Epithelial cell of esophagus (primary cell): ENCODE results near the gene TBL2.
A peak's percentile ranks its signal among the peaks of the same experiment; 100 is the strongest.
"Not testable (repeated sequence)": the region's sequence is repeated elsewhere in the genome, so short reads cannot be mapped to it uniquely, and the experiment has no call there.

ENCODE experiments used
- DNase-seq: peaks from one replicate; pipeline ENCODE4 v3.0.0; 2010; ENCODE audit warnings: low read depth
- H3K4me3 ChIP-seq: 2 replicates; pipeline ENCODE4 v1.5.1; 2011; ENCODE audit warnings: mild to moderate bottlenecking, low read length, control low read depth
- TF ChIP-seq, protein P1 (sequence below): IDR thresholded peaks from 2 replicates; pipeline ENCODE4 v1.5.1; 2011; ENCODE audit warnings: low read depth, mild to moderate bottlenecking, low read length, control low read depth, inconsistent platforms; ENCODE audit not compliant: insufficient read depth; ENCODE audit errors: missing control alignments

TBL2 gene

DNA sequence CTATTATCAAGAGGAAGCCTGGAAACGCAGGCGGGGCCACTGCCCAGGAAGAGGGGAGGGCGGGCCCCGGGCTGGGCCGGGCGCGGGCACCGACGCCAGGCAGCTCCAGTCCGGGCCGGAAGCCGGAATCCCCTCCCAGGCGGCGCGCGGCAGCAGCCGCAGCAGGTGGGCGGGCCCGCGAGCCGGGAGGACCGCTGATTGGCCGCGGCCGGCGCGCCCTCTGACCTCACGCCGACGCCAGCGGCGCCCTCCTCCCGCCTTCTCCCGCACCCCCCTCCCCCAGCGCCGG lies 21.3 kb downstream of the TBL2 start:
- peak overlapping the region; percentile 88 for H3K4me3 ChIP-seq
- TF ChIP-seq, protein P1, sequence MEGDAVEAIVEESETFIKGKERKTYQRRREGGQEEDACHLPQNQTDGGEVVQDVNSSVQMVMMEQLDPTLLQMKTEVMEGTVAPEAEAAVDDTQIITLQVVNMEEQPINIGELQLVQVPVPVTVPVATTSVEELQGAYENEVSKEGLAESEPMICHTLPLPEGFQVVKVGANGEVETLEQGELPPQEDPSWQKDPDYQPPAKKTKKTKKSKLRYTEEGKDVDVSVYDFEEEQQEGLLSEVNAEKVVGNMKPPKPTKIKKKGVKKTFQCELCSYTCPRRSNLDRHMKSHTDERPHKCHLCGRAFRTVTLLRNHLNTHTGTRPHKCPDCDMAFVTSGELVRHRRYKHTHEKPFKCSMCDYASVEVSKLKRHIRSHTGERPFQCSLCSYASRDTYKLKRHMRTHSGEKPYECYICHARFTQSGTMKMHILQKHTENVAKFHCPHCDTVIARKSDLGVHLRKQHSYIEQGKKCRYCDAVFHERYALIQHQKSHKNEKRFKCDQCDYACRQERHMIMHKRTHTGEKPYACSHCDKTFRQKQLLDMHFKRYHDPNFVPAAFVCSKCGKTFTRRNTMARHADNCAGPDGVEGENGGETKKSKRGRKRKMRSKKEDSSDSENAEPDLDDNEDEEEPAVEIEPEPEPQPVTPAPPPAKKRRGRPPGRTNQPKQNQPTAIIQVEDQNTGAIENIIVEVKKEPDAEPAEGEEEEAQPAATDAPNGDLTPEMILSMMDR: no peak
- DNase-seq: peak; percentile 96

DNA sequence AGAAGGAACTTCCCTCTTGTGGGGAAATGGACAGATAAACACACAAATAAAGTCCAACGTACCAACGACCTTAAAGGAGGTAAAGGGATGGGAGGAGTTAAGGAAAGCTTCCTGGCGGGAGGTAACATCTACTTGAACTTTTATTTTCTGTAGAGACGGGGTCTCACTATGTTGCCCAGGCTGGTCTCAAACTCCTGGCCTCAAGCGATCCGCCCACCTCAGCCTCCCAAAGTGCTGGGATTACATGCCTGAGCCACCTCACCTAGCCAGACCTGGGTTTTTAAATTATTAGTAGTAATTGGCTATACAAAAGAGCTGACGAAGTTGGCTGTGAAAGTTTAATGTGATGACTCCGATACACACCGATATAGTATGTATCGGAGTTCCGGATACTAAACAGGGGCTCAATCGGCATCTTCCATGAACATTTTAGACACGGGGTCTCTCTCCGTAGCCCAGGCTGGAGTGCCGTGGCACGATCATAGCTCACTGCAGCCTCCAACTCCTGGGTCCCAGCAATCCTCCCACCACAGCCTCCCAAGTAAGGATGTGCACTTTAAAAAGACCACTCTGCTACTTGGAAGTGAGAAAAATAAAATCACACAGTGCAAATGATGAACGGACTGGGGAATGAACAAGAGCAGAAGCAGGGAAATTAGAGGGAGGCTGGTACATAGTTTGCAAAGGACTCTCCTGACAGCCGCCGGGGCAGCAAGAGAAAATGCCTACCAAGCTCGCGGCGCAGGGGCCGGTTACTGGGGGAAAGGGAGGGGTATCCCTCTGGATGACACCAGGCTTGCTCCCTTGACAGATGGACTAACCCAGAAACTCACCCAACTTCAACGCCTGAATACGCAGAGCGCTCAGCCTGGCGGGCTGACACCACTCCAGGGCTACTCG lies 21.9 kb downstream of the TBL2 start:
- H3K4me3 ChIP-seq: peak overlapping the region; percentile 88
- DNase-seq: no peak
- TF ChIP-seq, protein P1: no peak

- TF ChIP-seq, protein P1: no peak
These were observed 22.9 kb downstream of the TBL2 start for GRCh38 chr7:73555411-73555982.

GRCh38 chr7:73550093-73550492 lies 28.3 kb downstream of the TBL2 start:
- not testable (repeated sequence) for DNase-seq, H3K4me3 ChIP-seq

More at GRCh38 chr7:73555411-73555982, 22.9 kb downstream of the TBL2 start:
- peak overlapping the region; percentile 88 for H3K4me3 ChIP-seq
- no peak for DNase-seq

DNA sequence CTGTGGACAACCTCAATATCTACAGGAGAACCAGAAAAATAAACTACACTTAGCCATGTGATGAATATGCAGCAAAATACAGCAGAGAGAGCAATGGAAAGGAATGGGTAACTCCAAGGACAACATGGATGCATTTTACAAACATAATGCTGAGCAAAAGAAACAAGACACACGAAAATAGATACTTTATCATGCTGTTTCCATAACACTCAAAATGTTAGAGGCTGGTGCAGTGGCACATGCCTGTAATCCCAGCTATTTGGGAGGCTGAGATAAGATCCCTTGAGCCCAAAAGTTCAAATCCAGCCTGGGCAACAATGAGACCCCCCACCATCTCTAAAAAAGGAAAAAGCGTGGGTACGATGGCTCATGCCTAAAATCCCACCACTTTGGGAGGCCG lies 29.2 kb downstream of the TBL2 start:
- DNase-seq: no peak
- TF ChIP-seq, protein P1: no peak
- H3K4me3 ChIP-seq: no peak overlapping the region

DNA sequence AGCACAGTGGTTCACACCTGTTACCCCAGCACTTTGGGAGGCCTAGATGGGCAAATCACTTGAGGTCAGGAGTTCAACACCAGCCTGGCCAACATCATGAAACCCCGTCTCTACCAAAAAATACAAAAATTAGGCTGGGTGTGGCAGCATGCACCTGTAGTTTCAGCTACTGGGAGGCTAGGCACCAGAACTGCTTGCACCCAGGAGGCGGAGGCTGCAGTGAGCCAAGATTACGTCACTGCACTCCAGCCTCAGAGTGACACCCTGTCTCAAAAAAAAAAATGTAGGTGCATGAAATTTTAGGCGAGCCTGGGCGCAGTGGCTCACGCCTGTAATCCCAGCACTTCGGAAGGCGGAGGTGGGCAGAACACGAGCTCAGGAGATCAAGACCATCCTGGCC lies 30.5 kb downstream of the TBL2 start:
- TF ChIP-seq, protein P1: no peak
- no peak overlapping the region for H3K4me3 ChIP-seq
- no peak for DNase-seq

DNA sequence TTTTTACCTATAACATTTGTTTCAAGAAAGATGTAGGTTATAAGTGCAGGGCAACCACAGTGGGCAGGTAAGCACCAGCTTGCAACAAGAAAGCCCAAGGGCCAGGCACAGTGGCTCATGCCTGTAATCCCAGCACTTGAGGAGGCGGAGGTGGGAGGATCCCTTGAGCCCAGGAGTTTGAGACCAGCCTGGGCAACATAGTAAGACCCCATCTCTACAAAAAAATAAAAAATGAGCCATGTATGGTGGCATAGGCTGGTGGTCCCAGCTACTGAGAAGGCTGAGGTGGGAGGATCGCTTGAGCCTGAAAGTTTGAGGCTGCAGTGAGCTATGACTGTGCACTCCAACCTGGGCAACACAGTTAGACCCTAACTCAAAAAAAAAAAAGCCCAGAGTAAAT lies 33.7 kb downstream of the TBL2 start:
- TF ChIP-seq, protein P1: no peak
- no peak overlapping the region for H3K4me3 ChIP-seq
- no peak for DNase-seq
